ENCODE data around the gene VWA5B1. TPM values are rescaled to one million over a fixed set of nuclear protein-coding genes. Genes with fewer than 3 reads are reported as not detected.

The VWA5B1 gene
- polyA plus RNA-seq, 1 donor (not counting 4 experiments of a cell fraction or from before 2014, with no cell fraction given) = not detected

- TF ChIP-seq CTCF (optimal IDR thresholded peaks at IDR 0.05 in 1 of 3, IDR thresholded peaks at IDR 0.05 in 1 of 3, conservative IDR thresholded peaks at IDR 0.05 in 1 of 3; ENCODE audit: extremely low read depth in 1 of 3, insufficient read depth in 2 of 3, low read length in 3 of 3) = no peak
- TF ChIP-seq EZH2 (IDR thresholded peaks at IDR 0.05; ENCODE audit: low read length) = no peak
- H3K79me2 ChIP-seq (ENCODE audit: control insufficient read depth, insufficient read depth, low read length) = no peaks in the 10 kb centered on the region
- H3K27ac ChIP-seq (ENCODE audit: control insufficient read depth, insufficient read depth, low read length) = no peak overlapping the region
- no peak for FAIRE-seq
- no peak overlapping the region for H3K4me2 ChIP-seq (ENCODE audit: control insufficient read depth, extremely low read depth, insufficient read depth, low read depth, low read length)
- H2AFZ ChIP-seq (ENCODE audit: control insufficient read depth, low read length) = no peak overlapping the region
- H3K27me3 ChIP-seq (ENCODE audit: control insufficient read depth, extremely low read depth, insufficient read depth, low read length) = peaks cover 39% of the 10 kb centered on the region
- no peaks in the 10 kb centered on the region for H3K4me1 ChIP-seq (ENCODE audit: control insufficient read depth, extremely low read depth, insufficient read depth, low read length)
- H4K20me1 ChIP-seq (ENCODE audit: control insufficient read depth, extremely low read depth, insufficient read depth, low read length) = no peaks in the 10 kb centered on the region
- no peaks in the 10 kb centered on the region for H3K36me3 ChIP-seq (ENCODE audit: control insufficient read depth in 2 of 2, extremely low read depth in 1 of 2, insufficient read depth in 2 of 2, low read length in 2 of 2)
- H3K9me1 ChIP-seq (ENCODE audit: control insufficient read depth, extremely low read depth, insufficient read depth, low read length) = no peaks in the 10 kb centered on the region
- no peak for DNase-seq (ENCODE audit: low read depth, low spot score)
- no peak overlapping the region for H3K9ac ChIP-seq (ENCODE audit: control insufficient read depth, extremely low read depth, insufficient read depth, low read length)
- no peak overlapping the region for H3K4me3 ChIP-seq (ENCODE audit: control insufficient read depth in 2 of 3, extremely low read depth in 1 of 3, insufficient read depth in 2 of 3, low read depth in 1 of 3, low read length in 3 of 3)
- no peaks in the 10 kb centered on the region for H3K9me3 ChIP-seq (ENCODE audit: control insufficient read depth, low read depth, low read length)
- dilution Hi-C loops (cut with MboI; ENCODE audit: extremely low pct_ligation_motif_present, low sequenced_read_pairs) = no loop called here
Observed at GRCh38 chr1:20325407-20325843, 34.8 kb downstream of the VWA5B1 start.

- TF ChIP-seq EZH2 (IDR thresholded peaks at IDR 0.05; ENCODE audit: low read length) = no peak
- no peak for TF ChIP-seq CTCF (optimal IDR thresholded peaks at IDR 0.05 in 1 of 3, IDR thresholded peaks at IDR 0.05 in 1 of 3, conservative IDR thresholded peaks at IDR 0.05 in 1 of 3; ENCODE audit: extremely low read depth in 1 of 3, insufficient read depth in 2 of 3, low read length in 3 of 3)
- DNase-seq (ENCODE audit: low read depth, low spot score) (no peak), FAIRE-seq (no peak)
- no peak overlapping the region for H3K4me2 ChIP-seq (ENCODE audit: control insufficient read depth, extremely low read depth, insufficient read depth, low read depth, low read length)
- no peaks in the 10 kb centered on the region for H3K79me2 ChIP-seq (ENCODE audit: control insufficient read depth, insufficient read depth, low read length)
- H3K27me3 ChIP-seq (ENCODE audit: control insufficient read depth, extremely low read depth, insufficient read depth, low read length) = peaks cover 38% of the 10 kb centered on the region
- dilution Hi-C loops (cut with MboI; ENCODE audit: extremely low pct_ligation_motif_present, low sequenced_read_pairs) = no loop called here
- no peaks in the 10 kb centered on the region for H4K20me1 ChIP-seq (ENCODE audit: control insufficient read depth, extremely low read depth, insufficient read depth, low read length)
- H3K9ac ChIP-seq (ENCODE audit: control insufficient read depth, extremely low read depth, insufficient read depth, low read length) = no peak overlapping the region
- H3K27ac ChIP-seq (ENCODE audit: control insufficient read depth, insufficient read depth, low read length) = no peak overlapping the region
- H3K36me3 ChIP-seq (ENCODE audit: control insufficient read depth in 2 of 2, extremely low read depth in 1 of 2, insufficient read depth in 2 of 2, low read length in 2 of 2) = no peaks in the 10 kb centered on the region
- no peak overlapping the region for H2AFZ ChIP-seq (ENCODE audit: control insufficient read depth, low read length)
- no peaks in the 10 kb centered on the region for H3K4me1 ChIP-seq (ENCODE audit: control insufficient read depth, extremely low read depth, insufficient read depth, low read length)
- no peaks in the 10 kb centered on the region for H3K9me1 ChIP-seq (ENCODE audit: control insufficient read depth, extremely low read depth, insufficient read depth, low read length)
- no peaks in the 10 kb centered on the region for H3K9me3 ChIP-seq (ENCODE audit: control insufficient read depth, low read depth, low read length)
- no peak overlapping the region for H3K4me3 ChIP-seq (ENCODE audit: control insufficient read depth in 2 of 3, extremely low read depth in 1 of 3, insufficient read depth in 2 of 3, low read depth in 1 of 3, low read length in 3 of 3)
Observed at GRCh38 chr1:20325844-20326420, 35.3 kb downstream of the VWA5B1 start.

Measured in keratinocyte (primary cell).